T-cell (primary cell): ENCODE measurements around the gene RNF148. TPM values are rescaled to one million over a fixed set of nuclear protein-coding genes. Genes with fewer than 3 reads are reported as not detected.

Experiments
- ATAC-seq, 4 experiments: fragments of 200-7000 bp in 3 of 4; fragments of 150-1000 bp in 1 of 4; cut with Tn5 transposase; replicated peaks in 1 of 4; 1 replicate in 3 of 4; 2 replicates in 1 of 4; pipeline ENCODE4 v1.10.0; 2021; ENCODE audit warnings: moderate library complexity in 3 of 4, mild to moderate bottlenecking in 2 of 4, moderate number of reproducible peaks in 1 of 4
- CTCF ChIA-PET, 2 donors: fragments of 300-600 bp; sonication (Branson Sonifier 250); formaldehyde crosslinking; loops; one replicate each; lab custom pipeline; 2022; ENCODE audit warnings: antibody characterized with exemption in 2 of 2; lab: Charles Lee
- POLR2A ChIA-PET, 2 donors: fragments of 300-600 bp; sonication (Branson Sonifier 250); formaldehyde crosslinking; loops; one replicate each; lab custom pipeline; 2022; ENCODE audit warnings: antibody characterized with exemption in 2 of 2; lab: Charles Lee
- DNase-seq, 35 experiments: peaks; one replicate each; pipeline versions ENCODE4 v3.0.0 to v3.0.0-alpha.2; 2013 to 2023
- H3K27ac ChIP-seq: one replicate; pipeline ENCODE4 v1.5.1; 2013; ENCODE audit warnings: low read length
- H3K27me3 ChIP-seq, 2 experiments: replicated peaks in 1 of 2; 1 replicate in 1 of 2; 2 replicates in 1 of 2; pipeline versions ENCODE4 v1.6.1 to v1.7.0; 2013; ENCODE audit warnings: low read length in 1 of 2, mixed read lengths in 1 of 2; ENCODE audit not compliant: control insufficient read depth in 2 of 2, insufficient read depth in 2 of 2; ENCODE audit errors: extremely low read depth in 1 of 2
- H3K36me3 ChIP-seq, 2 donors: 1 replicate in 1 of 2; 2 replicates in 1 of 2; pipeline versions ENCODE4 v1.6.1 to v1.7.0; 2013; ENCODE audit warnings: low read length in 1 of 2; ENCODE audit not compliant: control insufficient read depth in 2 of 2, insufficient read depth in 1 of 2; ENCODE audit errors: extremely low read depth in 1 of 2
- H3K4me1 ChIP-seq, 2 experiments: 1 replicate in 1 of 2; 2 replicates in 1 of 2; pipeline versions ENCODE4 v1.6.1 to v1.7.0; 2013; ENCODE audit warnings: low read length in 2 of 2, mixed read lengths in 1 of 2; ENCODE audit not compliant: insufficient read depth in 2 of 2, control insufficient read depth in 1 of 2; ENCODE audit errors: extremely low read depth in 1 of 2
- H3K4me3 ChIP-seq, 2 donors: 1 replicate in 1 of 2; 2 replicates in 1 of 2; pipeline versions ENCODE4 v1.5.1 to v1.7.0; 2013; ENCODE audit warnings: mild to moderate bottlenecking in 2 of 2, low read length in 1 of 2, moderate library complexity in 1 of 2; ENCODE audit not compliant: control insufficient read depth in 1 of 2; ENCODE audit errors: extremely low read depth in 1 of 2
- H3K9me3 ChIP-seq: 2 replicates; pipeline ENCODE4 v1.7.0; 2013
- H3K27ac Mint-ChIP-seq, 2 donors: one replicate each; pipeline ENCODE4 v1.8.0; 2020 to 2021; ENCODE audit warnings: mild to moderate bottlenecking in 2 of 2, mixed read lengths in 2 of 2
- H3K27me3 Mint-ChIP-seq, 2 donors: one replicate each; pipeline ENCODE4 v1.8.0; 2021 to 2022; ENCODE audit warnings: mixed read lengths in 2 of 2
- H3K36me3 Mint-ChIP-seq: one replicate; pipeline ENCODE4 v1.8.0; 2021; ENCODE audit warnings: mixed read lengths
- H3K4me1 Mint-ChIP-seq, 3 donors: one replicate each; pipeline ENCODE4 v1.8.0; 2020 to 2022; ENCODE audit warnings: mixed read lengths in 3 of 3, mild to moderate bottlenecking in 1 of 3
- H3K4me3 Mint-ChIP-seq, 3 donors: one replicate each; pipeline ENCODE4 v1.8.0; 2020 to 2022; ENCODE audit warnings: mild to moderate bottlenecking in 3 of 3, mixed read lengths in 3 of 3, moderate library complexity in 3 of 3
- H3K9me3 Mint-ChIP-seq, 3 donors: one replicate each; pipeline ENCODE4 v1.8.0; 2020 to 2022; ENCODE audit warnings: mixed read lengths in 3 of 3
- WGBS: methylation state at CpG from one replicate; pipeline ENCODE4 v1.1.5; 2013; ENCODE audit warnings: missing lambda C conversion rate; ENCODE audit not compliant: insufficient coverage; 5-methylcytosine and 5-hydroxymethylcytosine counted together
- total RNA-seq, 35 experiments: library from RNA in 6 of 35; stranded (reverse) in 6 of 35; fragments of 120-200 nt in 1 of 35; gene quantifications; one replicate each; pipeline versions ENCODE4 v1.2.1 to v1.2.4 and lab custom pipeline; 2013 to 2026

Gene RNF148
- total RNA-seq, 5 donors from 2014 or later (not counting 1 experiment from before 2014, with no cell fraction given), result not detected

DNA sequence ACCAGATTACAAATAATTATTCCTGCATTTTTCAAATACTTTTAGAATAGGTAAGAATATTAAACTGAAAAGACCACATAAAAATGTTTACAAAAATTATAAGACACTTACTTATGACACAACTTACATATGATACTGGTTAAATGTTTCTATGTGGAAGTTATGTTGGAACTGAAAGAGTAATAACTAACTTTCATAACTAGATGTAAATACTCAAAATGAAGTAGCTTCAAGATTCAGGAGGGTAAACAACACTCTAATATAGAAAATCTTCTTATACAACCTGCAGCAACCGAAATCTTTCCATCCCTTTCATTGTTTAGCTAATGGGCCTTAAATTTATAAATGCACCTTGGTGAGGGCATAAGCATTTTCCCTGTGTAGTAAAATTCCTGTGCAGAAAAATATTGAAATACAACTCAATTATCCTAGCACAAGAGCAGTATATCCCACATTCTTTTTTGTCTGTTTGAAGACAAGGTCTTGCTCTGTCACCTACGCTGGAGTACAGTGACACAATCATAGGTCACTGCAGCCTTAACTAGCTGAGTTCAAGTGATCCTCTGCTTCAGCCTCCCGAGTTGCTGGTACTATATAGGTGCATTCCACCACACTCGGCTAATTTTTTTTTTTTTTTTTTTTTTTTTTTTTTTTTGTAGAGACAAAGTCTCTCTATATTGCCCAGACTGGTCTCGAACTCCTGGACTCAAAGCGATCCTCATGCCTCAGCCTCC, 14.8 kb upstream of the RNF148 start:
- H3K36me3 Mint-ChIP-seq, result no peaks in the 10 kb centered on the region
- H3K27me3 Mint-ChIP-seq, result no peaks in the 10 kb centered on the region
- H3K4me1 Mint-ChIP-seq, result no peaks in the 10 kb centered on the region
- H3K9me3 Mint-ChIP-seq, result peaks cover 3 to 9% (median 6%) of the 10 kb centered on the region in 3 donors
- DNase-seq (no peak), ATAC-seq (no peak)
- H3K4me3 Mint-ChIP-seq, result no peak overlapping the region
- Histone ChIP-seq H3K9me3 (no peaks in the 10 kb centered on the region), H3K4me1 (no peaks in the 10 kb centered on the region), H3K36me3 (no peaks in the 10 kb centered on the region), H3K27me3 (no peaks in the 10 kb centered on the region), H3K4me3 (no peak overlapping the region), H3K27ac (no peak overlapping the region)
- H3K27ac Mint-ChIP-seq, result no peak overlapping the region
- ChIA-PET POLR2A (interaction anchor here in 1 of 2 donors (0.6 kb wide), 1 partner anchor 8 kb away, joined by 3 read pairs; no protein-coding TSS in a partner anchor), CTCF (no interaction called here)
- 100% methylated on average over 1 of the region's 6 CpGs for WGBS

DNA sequence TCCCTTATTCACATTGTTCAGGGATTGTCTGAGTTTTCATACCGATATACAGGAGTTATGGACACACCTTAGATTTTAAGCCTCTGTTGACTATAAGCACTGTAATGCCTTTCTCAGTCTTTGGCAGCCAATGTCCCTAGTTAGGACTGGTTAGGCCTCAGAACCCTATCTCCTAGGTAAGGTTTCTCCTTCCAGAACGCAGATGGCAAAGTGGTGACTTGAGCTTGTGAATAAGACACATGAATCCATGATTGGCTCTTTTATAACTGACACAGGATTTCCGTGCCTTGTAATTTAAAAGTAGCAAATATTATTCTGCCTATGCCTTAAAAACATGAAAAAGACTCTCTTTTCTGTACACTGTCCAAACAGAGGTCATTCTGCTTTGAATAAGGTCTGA, 12.5 kb upstream of the RNF148 start:
- H3K36me3 ChIP-seq, result no peaks in the 10 kb centered on the region
- no peaks in the 10 kb centered on the region for H3K4me1 Mint-ChIP-seq
- H3K9me3 ChIP-seq, result no peaks in the 10 kb centered on the region
- DNase-seq (no peak), ATAC-seq (no peak)
- no peak overlapping the region for H3K4me3 Mint-ChIP-seq
- no peak overlapping the region for H3K4me3 ChIP-seq
- no peaks in the 10 kb centered on the region for H3K27me3 Mint-ChIP-seq
- H3K36me3 Mint-ChIP-seq, result no peaks in the 10 kb centered on the region
- ChIA-PET CTCF (no interaction called here), POLR2A (no interaction called here)
- H3K9me3 Mint-ChIP-seq, result peaks cover 3 to 9% (median 4%) of the 10 kb centered on the region in 3 donors
- 64% methylated on average over 2 of the region's 3 CpGs for WGBS
- H3K27ac ChIP-seq, result no peak overlapping the region
- no peaks in the 10 kb centered on the region for H3K27me3 ChIP-seq
- no peak overlapping the region for H3K27ac Mint-ChIP-seq
- no peaks in the 10 kb centered on the region for H3K4me1 ChIP-seq

DNA sequence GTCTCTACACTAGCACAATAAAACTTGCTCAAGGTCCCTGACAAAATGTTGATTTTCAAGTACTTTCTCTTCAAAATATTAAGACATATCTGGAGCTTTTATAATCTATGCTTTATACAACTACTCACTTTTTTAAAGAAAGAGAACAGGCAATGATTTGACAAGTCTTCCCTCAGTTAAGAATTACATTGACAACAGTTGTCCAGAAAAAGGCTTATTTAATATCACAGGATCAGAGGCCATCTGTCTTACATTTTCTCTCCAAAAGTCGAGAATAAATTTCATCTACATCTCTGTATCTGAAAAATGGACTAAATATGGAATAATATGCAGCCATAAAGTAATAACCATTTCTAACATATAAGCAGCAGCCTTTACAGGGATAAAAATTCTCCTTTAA, 8.2 kb upstream of the RNF148 start:
- Histone ChIP-seq H3K4me3 (no peak overlapping the region), H3K27ac (no peak overlapping the region), H3K36me3 (no peaks in the 10 kb centered on the region), H3K9me3 (no peaks in the 10 kb centered on the region), H3K27me3 (no peaks in the 10 kb centered on the region), H3K4me1 (no peaks in the 10 kb centered on the region)
- no CpG with 5 or more reads among the region's 1 CpG for WGBS
- Mint-ChIP-seq H3K27ac (no peak overlapping the region), H3K4me1 (no peaks in the 10 kb centered on the region), H3K4me3 (no peak overlapping the region), H3K9me3 (peaks cover 3 to 13% (median 7%) of the 10 kb centered on the region in 3 donors), H3K27me3 (no peaks in the 10 kb centered on the region), H3K36me3 (no peaks in the 10 kb centered on the region)
- DNase-seq (no peak), ATAC-seq (no peak)
- ChIA-PET POLR2A (no interaction called here), CTCF (no interaction called here)

DNA sequence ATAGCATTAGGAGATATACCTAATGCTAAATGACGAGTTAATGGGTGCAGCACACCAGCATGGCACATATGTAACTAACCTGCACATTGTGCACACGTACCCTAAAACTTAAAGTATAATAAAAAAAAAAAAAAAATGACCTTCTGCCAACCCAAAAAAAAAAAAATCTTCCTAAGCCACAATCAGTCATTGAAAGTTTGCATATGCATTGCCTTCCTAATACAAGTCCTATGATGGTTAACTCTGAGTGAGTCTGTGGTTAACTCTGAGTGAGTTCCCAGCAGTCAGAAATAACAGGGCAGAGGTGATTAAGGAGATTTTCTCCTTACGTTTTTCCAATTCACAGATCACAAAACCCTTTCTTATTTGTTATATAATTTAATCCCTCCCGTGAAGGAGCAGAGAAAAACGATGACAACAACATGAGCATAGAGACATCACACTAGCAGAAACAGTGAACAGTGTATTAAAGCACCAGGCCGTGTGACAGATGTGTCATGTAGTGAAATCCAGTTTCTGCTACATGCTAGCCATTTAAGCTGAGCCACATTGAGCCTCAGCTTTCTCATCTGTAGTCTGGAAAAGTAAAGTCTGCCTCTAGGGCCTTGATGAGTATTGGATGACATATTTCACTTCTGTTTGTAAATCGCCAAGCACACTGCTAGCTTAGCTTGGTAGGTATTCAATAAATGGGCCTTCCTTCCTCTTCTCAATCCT, 7.4 kb upstream of the RNF148 start:
- no peak overlapping the region for H3K4me3 ChIP-seq
- no peaks in the 10 kb centered on the region for H3K4me1 ChIP-seq
- H3K27ac ChIP-seq, result no peak overlapping the region
- ChIA-PET POLR2A (no interaction called here), CTCF (no interaction called here)
- ATAC-seq (no peak), DNase-seq (no peak)
- no peaks in the 10 kb centered on the region for H3K36me3 ChIP-seq
- WGBS, result no CpG with 5 or more reads among the region's 7 CpGs
- Mint-ChIP-seq H3K4me3 (no peak overlapping the region), H3K9me3 (peaks cover 3 to 13% (median 7%) of the 10 kb centered on the region in 3 donors), H3K36me3 (no peaks in the 10 kb centered on the region), H3K27me3 (no peaks in the 10 kb centered on the region), H3K4me1 (no peaks in the 10 kb centered on the region), H3K27ac (no peak overlapping the region)
- no peaks in the 10 kb centered on the region for H3K9me3 ChIP-seq
- H3K27me3 ChIP-seq, result no peaks in the 10 kb centered on the region

DNA sequence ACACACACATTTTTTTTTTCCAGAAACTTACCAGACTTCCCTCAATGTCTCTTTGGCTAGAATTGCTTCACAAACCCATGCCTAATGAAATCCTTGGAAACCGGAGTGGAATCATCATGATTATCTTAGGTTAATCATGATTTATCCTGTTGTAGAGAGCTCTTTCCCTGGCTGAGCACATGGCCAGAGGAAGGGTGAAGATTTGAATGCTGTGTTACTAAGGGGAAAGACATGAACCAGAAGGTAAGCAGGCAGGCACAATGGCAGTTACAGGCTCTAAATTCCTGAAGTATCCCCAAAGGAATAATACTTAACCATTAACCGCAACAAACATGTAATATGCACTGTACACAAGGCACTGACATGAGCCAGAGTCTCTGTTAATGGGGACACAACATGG, 4.1 kb upstream of the RNF148 start:
- no peaks in the 10 kb centered on the region for H3K4me1 ChIP-seq
- H3K36me3 Mint-ChIP-seq, result no peaks in the 10 kb centered on the region
- POLR2A ChIA-PET, result no interaction called here
- H3K4me3 Mint-ChIP-seq, result no peak overlapping the region
- H3K9me3 ChIP-seq, result no peaks in the 10 kb centered on the region
- no peaks in the 10 kb centered on the region for H3K36me3 ChIP-seq
- no peak overlapping the region for H3K27ac ChIP-seq
- no peak overlapping the region for H3K27ac Mint-ChIP-seq
- no peak for ATAC-seq
- H3K9me3 Mint-ChIP-seq, result peaks cover 8 to 20% (median 15%) of the 10 kb centered on the region in 3 donors
- no peaks in the 10 kb centered on the region for H3K27me3 Mint-ChIP-seq
- CTCF ChIA-PET, result no interaction called here
- no peak overlapping the region for H3K4me3 ChIP-seq
- DNase-seq, result no peak
- WGBS, result no CpG with 5 or more reads among the region's 2 CpGs
- no peaks in the 10 kb centered on the region for H3K4me1 Mint-ChIP-seq
- no peaks in the 10 kb centered on the region for H3K27me3 ChIP-seq

DNA sequence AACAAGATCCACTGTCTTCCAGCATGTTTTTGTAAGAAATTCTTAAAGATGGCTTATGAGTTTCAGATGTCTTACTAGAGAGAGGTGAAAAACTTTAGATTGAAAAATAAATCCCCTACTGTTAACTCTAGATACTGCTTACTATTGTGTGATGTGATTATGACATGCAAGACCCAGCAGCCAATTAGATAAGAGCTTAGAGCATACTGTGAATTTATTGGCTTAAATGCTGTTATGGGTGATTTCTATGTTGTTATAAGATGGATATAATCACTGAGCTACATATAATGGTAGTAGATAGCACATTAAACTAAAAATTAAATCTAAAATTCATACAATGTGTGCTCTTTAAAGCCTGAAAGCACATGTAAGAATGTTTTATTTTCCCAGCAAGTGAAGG, 3.7 kb downstream of the RNF148 start, which contains the start of gene RNF133:
TSS of gene RNF133 (minus strand) at position 101 of the 400 bp plus-strand sequence. CDS start 199 bp downstream, outside the sequence.
- POLR2A ChIA-PET, result no interaction called here
- H3K9me3 Mint-ChIP-seq, result peaks cover 9 to 32% (median 20%) of the 10 kb centered on the region in 3 donors
- H3K27me3 ChIP-seq, result no peaks in the 10 kb centered on the region
- H3K36me3 Mint-ChIP-seq, result no peaks in the 10 kb centered on the region
- ATAC-seq (no peak), DNase-seq (no peak)
- CTCF ChIA-PET, result no interaction called here
- no peaks in the 10 kb centered on the region for H3K4me1 Mint-ChIP-seq
- no peak within 1 kb of the TSS for H3K27ac Mint-ChIP-seq
- H3K36me3 ChIP-seq, result no peaks in the 10 kb centered on the region
- H3K4me3 Mint-ChIP-seq, result no peak within 1 kb of the TSS
- no peaks in the 10 kb centered on the region for H3K9me3 ChIP-seq
- no peaks in the 10 kb centered on the region for H3K4me1 ChIP-seq
- no peaks in the 10 kb centered on the region for H3K27me3 Mint-ChIP-seq
- no peak within 1 kb of the TSS for H3K27ac ChIP-seq
- H3K4me3 ChIP-seq, result no peak within 1 kb of the TSS
